Islet of Langerhans (tissue), 1 donor: ENCODE results near the gene STX12.
"Not testable (repeated sequence)": the region's sequence is repeated elsewhere in the genome, so short reads cannot be mapped to it uniquely, and the experiment has no call there.

Experiments
- FAIRE-seq: peaks from one replicate; lab custom pipeline; 2011; peaks lifted over from hg19 to GRCh38; lab: Jason Lieb, UNC

Gene STX12

DNA sequence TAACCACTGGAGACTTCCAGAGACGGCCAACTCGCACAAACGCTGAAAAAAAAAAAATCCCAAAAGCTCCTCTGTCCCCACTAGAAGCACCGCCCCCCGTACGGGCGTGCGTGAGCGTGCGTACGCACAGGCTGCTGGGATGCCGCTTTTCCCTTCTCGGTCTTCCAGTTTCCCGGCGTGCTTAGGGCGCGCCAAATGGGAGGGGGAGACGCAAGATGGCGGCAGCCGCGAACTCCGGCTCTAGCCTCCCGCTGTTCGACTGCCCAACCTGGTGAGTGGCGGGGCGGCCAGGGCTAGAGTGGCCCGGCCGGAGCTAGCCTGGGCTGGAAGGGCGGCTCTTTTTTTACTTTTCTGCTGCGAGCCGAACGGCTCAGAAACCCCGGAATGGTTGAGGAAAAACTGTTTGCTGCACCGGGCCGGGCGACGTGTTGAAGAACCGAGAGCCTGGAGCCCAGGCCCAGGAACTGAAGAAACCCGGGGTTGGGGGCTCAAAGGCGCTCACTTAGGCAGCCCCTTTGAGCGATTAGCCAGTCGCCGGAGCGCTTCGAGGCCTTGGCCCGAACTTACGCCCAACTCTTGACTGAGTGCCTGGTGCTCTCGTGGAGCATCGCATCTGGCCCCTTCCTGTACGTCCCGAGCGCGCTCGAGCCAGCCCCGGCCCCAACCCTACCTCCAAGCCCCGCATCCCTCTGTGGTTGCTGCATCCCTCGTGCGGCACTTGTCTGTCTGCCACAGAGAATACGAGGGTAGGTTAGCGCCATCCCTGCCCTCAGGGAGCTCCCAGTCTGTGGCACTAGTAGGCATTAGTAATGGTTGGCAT lies 57.8 kb downstream of the STX12 start, which contains the start of gene PPP1R8:
Gene PPP1R8 (plus strand): TSS at position 162 of the 820 bp plus-strand sequence. CDS start 54 bp downstream, at position 216.
- FAIRE-seq = no peak

DNA sequence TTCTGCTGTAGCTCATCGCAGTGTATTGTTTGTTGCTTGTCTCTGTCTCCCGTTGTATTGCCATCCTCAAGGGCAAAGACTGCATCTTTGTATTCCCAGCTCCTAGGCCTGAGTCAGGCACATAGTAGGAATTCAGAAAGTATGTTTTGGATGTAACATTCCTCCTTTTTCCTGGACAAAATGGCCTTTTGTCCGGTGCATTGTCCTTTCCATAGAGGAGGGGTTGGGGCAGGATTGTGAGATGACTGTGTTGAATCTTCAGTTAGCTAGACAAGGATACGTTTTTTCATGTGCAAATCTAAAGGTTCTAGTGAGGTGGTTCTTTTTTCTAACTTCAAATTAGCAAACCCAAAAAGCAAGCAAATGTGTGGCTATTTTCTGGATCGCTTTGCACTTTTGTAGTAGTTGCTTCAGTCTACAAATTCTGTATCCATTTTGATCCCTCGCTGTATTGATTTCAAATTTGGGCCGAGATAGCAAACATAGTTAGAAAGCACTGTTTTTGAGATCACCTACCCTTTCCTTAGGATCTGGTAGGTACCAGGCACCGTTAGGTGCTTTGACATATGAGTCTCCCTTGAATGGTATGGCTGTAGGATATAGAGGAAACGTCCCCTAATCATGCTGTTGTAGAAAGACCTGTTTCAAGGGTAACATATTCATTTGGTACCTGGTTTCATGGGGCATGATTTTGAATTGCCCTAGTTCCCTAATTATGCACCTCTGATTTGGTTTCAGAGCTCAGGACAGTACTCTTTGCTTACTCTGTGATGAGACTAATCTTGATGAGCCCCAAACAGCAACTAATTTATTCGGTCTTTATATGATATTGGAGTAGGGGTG lies 58.8 kb downstream of the STX12 start:
- FAIRE-seq = no peak

DNA sequence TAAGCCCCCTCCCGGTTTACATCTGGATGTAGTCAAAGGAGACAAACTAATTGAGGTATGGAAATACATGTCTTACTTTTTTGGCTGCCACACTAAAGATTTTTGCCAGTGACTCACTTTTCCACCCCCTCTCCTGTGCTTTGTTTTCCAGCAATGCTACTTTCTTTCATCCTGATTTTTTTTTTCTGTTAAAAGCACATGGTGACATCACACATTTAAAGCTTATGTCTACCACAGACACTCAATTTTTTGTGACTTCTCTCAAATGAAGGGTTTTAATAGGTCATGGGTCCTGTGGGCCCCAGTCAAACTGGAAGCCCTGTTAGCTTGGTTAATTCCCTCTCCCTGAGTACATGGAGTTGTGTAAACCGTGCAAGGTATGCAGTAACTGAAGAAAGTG lies 59.7 kb downstream of the STX12 start:
- FAIRE-seq = no peak

DNA sequence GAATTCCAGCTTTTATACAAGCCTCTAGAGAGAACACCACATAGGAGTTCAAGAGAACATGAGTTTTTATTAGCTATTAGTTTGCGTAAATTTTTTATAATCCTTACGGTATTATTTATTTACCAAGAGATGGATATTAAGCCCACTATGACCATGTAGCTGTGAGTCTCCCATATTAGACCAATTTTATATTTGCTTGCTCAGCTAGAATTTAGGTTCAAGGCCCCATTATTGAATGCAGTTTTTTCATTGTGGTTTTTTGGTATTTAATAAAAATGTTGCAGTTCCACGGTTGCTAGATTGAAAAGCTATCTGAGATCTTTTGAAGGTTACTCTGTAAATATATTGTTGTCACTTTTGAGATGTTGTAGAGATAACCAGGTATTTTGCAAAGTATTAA lies 60.5 kb downstream of the STX12 start:
- FAIRE-seq = no peak

DNA sequence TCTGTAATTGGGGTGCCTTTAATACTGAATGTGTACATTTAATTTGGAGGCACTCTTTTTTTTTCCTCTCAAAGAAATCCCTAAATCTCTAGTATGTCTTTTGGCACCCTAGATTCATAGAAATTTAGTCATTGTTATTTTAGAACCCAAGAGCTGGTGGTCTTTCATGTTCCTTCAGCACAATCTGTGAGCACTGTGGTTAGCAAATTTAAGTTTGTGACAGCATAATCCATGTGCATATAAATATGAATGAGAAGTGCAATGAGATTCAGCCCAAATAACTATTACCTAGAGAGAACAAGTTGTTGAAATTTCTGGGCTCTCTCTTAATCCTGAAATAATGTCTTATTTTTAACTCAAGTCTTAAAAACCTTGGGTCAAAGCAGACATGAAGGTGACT lies 62.0 kb downstream of the STX12 start:
- no peak for FAIRE-seq

DNA sequence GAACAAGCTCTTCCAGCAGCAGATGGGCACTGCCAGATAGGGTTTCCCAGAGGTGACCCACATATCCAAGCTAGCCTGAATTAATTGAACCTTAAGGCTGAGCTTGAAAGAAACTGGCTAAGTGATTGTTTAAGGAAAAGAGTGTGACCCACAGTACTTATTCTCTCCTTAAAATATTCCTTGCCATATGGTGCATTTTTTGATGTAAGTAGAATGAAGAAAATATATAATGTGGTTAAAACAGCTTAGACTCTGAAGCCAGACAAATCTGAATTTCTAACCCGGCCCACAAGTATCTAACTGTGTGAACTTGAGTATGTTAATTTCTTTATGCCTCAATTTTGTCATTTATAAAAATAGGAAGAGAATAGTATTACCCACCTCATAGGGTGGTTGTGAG lies 62.5 kb downstream of the STX12 start:
- FAIRE-seq = no peak

DNA sequence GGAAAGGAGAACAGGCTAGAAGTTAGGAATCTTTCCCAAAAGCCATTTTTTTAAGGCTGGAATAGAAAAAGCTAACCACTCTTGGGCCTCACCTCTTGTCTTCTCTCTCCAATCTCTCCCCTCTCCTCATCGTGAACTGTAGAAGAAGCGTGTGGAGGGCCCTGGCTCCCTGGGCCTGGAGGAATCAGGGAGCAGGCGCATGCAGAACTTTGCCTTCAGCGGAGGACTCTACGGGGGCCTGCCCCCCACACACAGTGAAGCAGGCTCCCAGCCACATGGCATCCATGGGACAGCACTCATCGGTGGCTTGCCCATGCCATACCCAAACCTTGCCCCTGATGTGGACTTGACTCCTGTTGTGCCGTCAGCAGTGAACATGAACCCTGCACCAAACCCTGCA lies 76.9 kb downstream of the STX12 start:
- no peak for FAIRE-seq

DNA sequence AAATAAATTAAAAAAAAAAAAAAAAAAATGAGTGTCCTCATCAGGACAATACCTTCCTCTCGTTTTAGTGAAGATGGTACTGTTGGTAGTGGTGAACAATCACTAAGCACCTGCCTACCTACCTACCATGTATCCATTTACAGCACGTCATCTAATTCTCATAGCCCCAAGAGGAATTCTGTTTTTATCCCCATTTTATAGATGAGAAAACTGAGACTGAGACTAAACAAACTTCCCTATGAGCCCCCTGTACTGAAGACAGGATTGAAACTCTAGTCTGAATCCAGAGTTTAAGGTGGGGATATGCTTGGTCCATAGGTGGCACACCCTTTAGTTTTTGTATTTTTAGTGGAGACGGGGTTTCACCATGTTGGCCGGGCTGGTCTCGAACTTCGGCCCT lies 82.1 kb downstream of the STX12 start:
- FAIRE-seq = no peak

DNA sequence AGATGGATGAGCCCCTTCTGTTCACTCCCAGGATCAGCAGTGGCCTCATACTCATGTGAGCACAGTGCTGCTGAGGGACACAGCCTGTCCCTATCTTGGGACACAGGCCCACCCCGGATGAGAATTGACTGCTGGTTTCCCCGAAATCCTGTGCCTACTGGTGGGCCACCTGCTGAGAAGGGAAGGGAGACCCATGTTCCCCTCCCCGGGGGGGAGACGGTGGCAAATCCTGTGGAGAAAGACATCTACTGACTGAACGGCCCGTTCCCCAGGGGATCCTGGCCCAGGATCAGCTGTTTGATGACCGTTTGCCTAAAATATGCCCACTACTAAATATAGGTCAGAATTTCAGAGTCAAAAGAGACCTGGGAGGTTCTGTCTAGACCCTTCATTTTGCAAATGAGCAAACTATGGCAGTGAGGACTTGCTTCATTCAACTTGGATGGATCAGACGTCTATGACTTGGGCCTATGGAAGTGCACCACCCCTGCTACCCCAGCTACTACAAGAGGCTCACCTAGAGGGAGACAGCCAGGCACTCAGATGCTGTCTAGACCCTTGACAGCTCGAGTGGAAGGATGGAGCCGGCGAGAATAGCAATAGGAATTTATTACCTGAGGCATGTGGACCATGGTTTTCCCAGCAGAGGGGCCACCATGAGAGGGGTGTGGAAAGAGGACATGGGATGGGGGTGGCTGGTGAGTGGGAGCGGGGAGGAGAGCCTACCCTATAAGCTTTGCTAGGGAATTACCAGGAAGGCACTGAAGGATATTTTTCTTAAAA lies 83.7 kb downstream of the STX12 start:
- no peak for FAIRE-seq

DNA sequence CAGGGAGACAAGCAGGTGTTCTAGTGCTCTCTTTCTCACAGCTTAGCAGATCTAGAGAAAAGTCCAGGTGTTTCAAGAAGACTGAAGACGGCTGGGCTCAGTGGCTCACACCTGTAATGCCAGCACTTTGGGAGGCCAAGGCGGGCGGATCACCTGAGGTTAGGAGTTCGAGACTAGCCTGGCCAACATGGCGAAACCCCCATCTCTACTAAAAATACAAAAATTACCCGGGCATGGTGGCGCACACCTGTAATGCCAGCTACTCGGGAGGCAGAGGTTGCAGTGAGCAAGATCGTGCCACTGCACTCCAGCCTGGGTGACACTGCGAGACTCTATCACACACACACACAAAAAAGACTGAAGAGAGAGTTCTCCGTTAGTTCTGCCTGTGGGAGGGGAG lies 84.5 kb downstream of the STX12 start:
- not testable (repeated sequence) for FAIRE-seq

DNA sequence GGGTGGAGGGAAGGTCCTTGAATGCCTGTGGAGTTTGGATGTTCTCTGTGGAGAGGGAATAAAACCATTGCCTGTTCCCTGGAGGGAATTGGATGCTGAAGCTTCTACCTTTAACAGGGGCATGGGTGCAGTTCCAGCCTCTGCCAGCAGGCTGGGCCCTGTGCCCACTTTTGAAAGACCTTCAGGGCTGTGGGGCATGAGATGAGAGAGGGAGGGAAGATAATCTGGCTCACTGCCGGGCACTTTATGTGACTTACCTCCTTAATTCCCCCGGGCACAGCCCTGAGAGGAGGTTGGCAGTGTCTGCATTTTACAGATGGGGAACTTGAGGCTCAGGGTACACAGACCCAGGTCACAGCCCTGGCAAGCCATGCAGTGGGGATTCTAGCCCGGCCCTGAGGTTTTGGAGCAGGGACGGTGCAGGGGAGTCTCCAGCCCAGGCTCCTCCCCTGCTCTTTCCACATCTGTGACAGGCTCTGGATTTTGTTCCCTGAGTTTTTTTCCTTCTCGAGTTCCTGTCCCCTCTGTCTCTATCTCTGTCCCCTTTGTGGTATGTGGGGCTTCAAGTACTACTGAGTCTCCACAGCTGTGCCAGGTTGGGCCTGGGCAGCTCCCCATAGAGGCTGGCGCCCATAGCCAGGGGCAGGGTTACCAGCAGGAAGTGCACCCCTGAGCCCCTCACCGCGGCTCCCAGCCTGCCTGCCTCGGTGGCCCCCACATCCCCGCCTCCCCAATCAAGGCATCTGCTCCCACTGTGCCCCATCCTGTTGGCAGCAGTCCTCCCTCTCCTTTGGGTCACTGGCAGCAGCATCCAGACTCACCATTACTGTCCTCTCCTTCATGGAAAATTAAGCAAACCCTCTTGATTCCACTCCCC lies 85.3 kb downstream of the STX12 start:
- no peak for FAIRE-seq

DNA sequence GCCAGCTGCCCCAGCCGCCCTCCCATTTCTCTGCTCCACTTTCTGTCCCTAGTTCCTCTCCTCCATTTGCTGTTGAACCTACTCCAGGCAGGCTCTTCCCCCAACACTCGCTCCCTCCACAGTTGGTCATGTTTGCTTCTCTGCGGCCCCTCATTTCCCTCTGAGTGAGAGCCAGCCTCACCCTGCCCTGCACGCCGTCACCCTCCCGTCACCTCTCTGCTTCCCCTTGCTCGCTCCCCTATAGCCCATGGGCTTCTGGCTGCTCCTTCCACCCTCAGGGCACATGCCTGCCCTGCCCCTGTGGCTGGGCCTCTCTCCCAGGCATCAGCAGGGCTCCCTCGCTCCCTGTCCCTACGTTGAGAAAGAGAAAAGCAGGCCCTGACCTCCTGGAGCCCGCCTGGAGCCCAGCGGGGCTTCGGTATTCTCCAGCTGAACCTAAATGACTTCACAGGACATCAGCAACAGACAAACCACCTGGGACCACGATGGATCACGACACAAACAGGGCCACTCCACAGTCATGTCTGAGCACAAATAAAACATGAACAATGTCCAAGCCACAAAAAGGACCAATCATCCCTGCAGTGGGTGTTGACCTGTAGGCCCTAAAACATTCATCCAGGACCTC lies 86.0 kb downstream of the STX12 start:
- no peak for FAIRE-seq

DNA sequence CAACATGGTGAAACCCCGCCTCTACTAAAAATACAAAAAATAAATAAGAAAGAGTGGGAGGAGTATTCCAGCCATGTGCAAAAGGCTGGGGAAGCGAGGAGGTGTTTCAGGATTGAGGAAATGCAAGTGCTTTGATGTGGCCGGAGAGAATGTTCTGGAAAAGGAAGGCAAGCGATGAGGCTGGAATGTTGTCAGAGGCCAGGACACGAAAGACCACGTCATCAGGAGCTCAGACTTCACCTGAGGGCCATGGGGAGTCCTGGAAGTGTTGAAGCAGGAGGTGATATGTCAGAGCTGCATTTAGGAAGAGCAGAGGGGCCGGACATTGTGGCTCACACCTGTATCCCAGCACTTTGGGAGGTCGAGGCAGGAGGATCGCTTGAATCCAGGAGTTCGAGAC lies 88.4 kb downstream of the STX12 start:
- FAIRE-seq = no peak

DNA sequence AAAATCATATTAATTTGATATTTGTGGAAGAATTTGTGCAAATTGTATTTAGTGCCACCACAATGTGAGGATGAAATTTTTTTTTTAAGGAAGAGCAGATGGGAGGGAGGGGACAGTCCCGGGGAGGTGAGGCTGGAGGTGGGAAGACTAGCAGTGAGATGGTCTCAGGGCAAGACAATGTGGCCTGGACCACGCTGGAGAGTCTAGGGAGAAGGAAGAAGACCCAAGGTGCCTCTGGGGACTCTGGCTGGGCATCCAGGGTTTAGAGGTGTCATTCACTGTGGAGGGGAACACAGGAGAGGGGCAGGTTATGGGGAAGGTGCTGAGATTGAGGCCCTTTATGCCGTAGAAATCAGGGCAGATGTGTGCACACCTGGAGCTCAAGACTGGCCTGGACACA lies 89.0 kb downstream of the STX12 start:
- FAIRE-seq = no peak

DNA sequence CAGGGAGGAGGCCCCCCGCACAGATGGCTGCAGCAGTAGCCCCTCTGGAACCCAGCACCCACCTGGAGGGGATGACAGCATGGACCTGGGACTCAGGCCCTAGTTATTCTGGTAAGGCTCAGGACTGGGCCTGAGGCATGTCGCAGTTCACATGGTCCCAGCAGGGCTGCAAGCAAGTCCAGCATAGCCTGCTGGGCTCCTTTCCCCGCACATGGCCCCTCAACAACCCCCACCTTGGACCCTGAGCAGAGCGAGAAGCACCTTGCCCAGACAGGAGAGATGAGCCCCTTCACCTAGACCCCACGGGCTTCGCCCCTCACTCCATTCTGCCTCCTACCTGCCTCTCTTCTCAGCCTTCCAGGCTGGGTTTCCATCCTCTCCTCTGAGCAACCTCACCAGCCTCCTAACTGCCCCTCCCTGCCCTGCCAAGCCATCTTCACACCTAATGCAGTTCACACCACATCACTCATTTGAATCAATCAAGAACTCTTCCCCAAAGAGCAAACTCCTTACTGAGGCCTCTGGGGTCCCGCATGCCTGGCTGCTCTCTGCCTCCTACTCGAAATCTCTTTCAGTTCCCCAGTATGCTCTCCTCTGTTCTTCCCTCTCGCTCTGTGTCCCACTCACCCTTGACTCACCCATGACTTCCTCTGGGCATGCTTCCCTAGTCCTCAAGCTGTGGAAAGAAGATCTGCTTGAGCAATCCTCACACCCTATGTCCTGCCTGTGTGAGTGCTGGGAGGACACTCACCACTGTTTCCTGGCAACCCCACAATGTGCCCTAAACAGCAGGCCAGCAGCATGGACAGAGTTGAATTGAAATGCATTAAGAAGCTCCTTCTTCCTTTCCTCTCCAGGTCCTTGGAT lies 89.9 kb downstream of the STX12 start:
- no peak for FAIRE-seq

DNA sequence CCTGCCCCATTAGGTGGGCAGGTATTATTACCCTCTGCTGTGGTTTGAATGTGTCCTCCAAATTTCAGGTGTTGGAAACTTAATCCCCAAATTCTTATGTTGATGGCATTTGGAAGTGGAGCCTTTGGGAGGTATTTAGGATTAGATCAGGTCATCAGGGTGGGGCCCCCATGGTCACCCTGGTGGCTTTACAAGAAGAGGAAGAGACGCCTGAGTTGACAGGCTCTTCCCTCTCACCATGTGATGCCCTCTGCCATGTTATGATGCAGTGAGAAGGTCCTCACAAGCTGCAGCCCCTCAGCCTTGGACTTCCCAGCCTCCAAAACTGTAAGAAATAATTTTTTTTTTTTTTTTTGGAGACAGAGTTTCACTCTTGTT lies 90.5 kb downstream of the STX12 start:
- FAIRE-seq = no peak

DNA sequence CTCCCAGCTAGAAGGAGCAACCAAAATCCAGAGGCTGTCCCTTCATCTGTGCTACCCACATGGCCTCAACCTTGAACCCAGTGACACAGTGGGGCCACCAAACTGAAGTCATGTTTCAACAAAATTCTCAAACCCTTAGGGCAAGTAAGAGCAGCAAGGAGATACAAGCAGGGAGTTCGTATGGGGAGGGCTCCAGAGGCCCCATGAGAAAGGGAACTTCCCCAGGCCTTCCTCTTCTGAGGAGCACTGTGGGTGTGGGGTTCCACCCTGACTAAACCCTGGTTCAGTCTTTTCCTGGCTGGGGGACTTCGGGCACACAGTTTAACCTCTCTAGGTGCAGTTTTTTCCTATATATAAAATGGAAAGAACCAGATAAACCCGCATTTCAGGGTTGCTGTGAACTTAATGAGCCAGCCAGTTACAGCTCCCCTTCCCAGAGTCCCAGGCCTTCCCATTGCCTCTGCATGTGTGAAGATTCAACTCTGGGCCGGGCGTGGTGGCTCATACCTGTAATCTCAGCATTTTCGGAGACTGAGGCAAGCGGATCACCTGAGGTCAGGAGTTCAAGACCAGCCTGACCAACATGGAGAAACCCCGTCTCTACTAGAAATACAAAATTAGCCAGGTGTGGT lies 91.4 kb downstream of the STX12 start:
- FAIRE-seq = no peak

DNA sequence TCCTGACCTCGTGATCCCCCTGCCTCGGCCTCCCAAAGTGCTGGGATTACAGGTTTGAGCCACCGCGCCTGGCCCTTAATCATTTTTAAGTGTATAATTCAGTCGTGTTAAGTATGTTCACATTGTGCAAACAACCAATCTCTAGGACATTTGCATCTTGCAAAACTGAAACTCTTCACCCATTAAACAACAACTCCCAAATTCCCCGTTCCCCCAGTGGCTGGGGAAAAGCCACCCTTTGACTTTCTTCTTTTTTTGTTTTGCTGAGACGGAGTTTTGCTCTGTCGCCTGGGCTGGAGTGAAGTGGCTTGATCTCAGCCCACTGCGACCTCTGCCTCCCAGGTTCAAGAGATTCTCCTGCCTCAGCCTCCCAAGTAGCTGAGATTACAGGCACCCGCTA lies 92.8 kb downstream of the STX12 start:
- no peak for FAIRE-seq

DNA sequence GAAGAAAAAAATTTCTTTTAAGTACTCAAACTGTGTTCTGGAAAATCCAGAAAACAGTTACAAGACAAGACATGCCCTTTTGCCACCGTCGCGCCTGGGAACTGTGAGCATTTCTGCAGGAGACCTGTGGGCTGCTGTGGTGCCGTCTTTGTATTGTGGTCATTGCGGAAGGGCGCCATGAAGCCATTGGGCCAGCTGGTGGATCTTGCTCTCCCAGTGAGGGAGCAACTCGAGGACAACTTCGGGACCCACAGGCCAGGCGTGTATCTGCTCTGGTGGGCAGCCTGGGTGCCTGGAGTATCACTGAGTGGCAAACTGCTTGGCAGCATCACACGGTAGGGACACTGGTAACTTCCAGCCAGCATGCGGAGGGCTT lies 95.5 kb downstream of the STX12 start:
- FAIRE-seq = no peak
